ENCODE data around the gene RRP15.

GRCh38 chr1:218262259-218262658, 22.8 kb upstream of the RRP15 start:
- no peak for TF ChIP-seq POLR2AphosphoS5 (IDR thresholded peaks at IDR 0.05; ENCODE audit: low read depth, low read length)
- TF ChIP-seq TAF1 (IDR thresholded peaks at IDR 0.05; ENCODE audit: borderline replicate concordance, low read depth, low read length) = no peak
- no peak for TF ChIP-seq POLR2A (IDR thresholded peaks at IDR 0.05; ENCODE audit: low read depth, low read length)
